Measurements from ENCODE around the gene XYLT2. TPM values are rescaled to one million over a fixed set of nuclear protein-coding genes. Genes with fewer than 3 reads are reported as not detected.

Gene XYLT2
- total and polyA plus RNA-seq, 2 of the 8 experiments (the other 6 are each of a cell fraction or from before 2014, with no cell fraction given), result 28.0 to 29.9 TPM

GRCh38 chr17:50318501-50319285 is 27.2 kb upstream of the XYLT2 start:
- Histone ChIP-seq H2BK12ac (ENCODE audit: low read depth, low read length) (peak overlapping the region; percentile 3; the same call in 1 of the 2 replicates), H3K36me3 (ENCODE audit: control insufficient read depth in 2 of 4, insufficient read depth in 4 of 4, low read length in 3 of 4) (no peaks in the 10 kb centered on the region), H3K79me1 (ENCODE audit: low read depth, low read length) (no peaks in the 10 kb centered on the region), H4K91ac (replicated peaks; ENCODE audit: insufficient read length, low read length) (no peak overlapping the region), H3K4me3 (ENCODE audit: extremely low read depth in 1 of 4, insufficient read depth in 2 of 4, low read depth in 3 of 4, low read length in 4 of 4) (no peak overlapping the region), H2BK5ac (ENCODE audit: low read depth, low read length) (no peak overlapping the region; the same call in 1 of the 2 replicates), H3K9ac (replicated peaks in 1 of 4; ENCODE audit: extremely low read depth in 1 of 4, low read depth in 3 of 4, low read length in 3 of 4) (no peak overlapping the region), H2BK20ac (ENCODE audit: low read length) (no peak overlapping the region), H2AK5ac (ENCODE audit: low read depth, low read length) (no peak overlapping the region), H2BK15ac (ENCODE audit: low read length) (no peak overlapping the region), H4K20me1 (replicated peaks in 1 of 2; ENCODE audit: control insufficient read depth in 1 of 2, insufficient read depth in 2 of 2, low read length in 2 of 2) (no peaks in the 10 kb centered on the region), H3K14ac (ENCODE audit: insufficient read length) (no peak overlapping the region), H4K5ac (ENCODE audit: insufficient read length, low read depth, low read length) (no peak overlapping the region), H4K8ac (ENCODE audit: extremely low read depth, insufficient read depth, low read length) (no peak overlapping the region; the same call in 1 of the 2 replicates), H3K4ac (replicated peaks; ENCODE audit: insufficient read length, low read depth, low read length) (no peak overlapping the region), H3K4me1 (replicated peaks in 1 of 4; ENCODE audit: control insufficient read depth in 3 of 4, insufficient read depth in 4 of 4, low read length in 3 of 4) (peaks cover 0 to 4% (median 0%) of the 10 kb centered on the region in 4 experiments; a peak in 3 of 7 replicates), H3K23ac (ENCODE audit: insufficient read length) (no peak overlapping the region), H3K18ac (ENCODE audit: extremely low read depth, low read length) (no peak overlapping the region), H3K79me2 (ENCODE audit: control insufficient read depth in 1 of 2, insufficient read depth in 2 of 2, low read length in 2 of 2) (no peaks in the 10 kb centered on the region), H3K4me2 (ENCODE audit: insufficient read depth in 1 of 2, low read depth in 2 of 2, low read length in 2 of 2) (peak overlapping the region; percentile 6 to 24; a peak in 1 of 4 replicates), H2AFZ (ENCODE audit: low read length) (peak overlapping the region; percentile 62), H2BK120ac (replicated peaks; ENCODE audit: low read depth, low read length) (no peak overlapping the region), H3K27ac (ENCODE audit: low read depth, low read length) (no peak overlapping the region), H3K56ac (replicated peaks; ENCODE audit: insufficient read length, low read depth, low read length) (no peak overlapping the region), H3K9me3 (ENCODE audit: insufficient read depth in 2 of 2, low read depth in 1 of 2, low read length in 1 of 2) (0 out of 4 replicates have a peak, but pooled peaks cover 0 to 3% of the 10 kb centered on the region in 2 experiments), H3K23me2 (ENCODE audit: low read depth, low read length) (no peaks in the 10 kb centered on the region), H3K27me3 (replicated peaks in 1 of 4; ENCODE audit: control insufficient read depth in 3 of 4, extremely low read depth in 1 of 4, insufficient read depth in 3 of 4, low read length in 3 of 4) (no peaks in the 10 kb centered on the region; a peak in 1 of 7 replicates)
- 75% methylated on average over 10 of the region's 10 CpGs; no CpG with 5 or more reads in 1 of the 2 experiments for WGBS, 2 experiments (ENCODE audit: extremely low coverage in 1 of 2, insufficient coverage in 1 of 2, insufficient read length in 1 of 2, insufficient replicate concordance in 2 of 2, low coverage in 1 of 2, low lambda C conversion rate in 2 of 2, missing lambda C conversion rate in 1 of 2)
- FAIRE-seq (no peak), DNase-seq (ENCODE audit: low read depth in 1 of 2, low spot score in 2 of 2) (no peak)
- POLR2A ChIA-PET (ENCODE audit: partially characterized antibody), result interaction anchor here (0.7 to 1.1 kb wide), 4 partner anchors 30 to 54 kb away, joined by 3 read pairs; no protein-coding TSS in a partner anchor
- CTCF ChIA-PET (ENCODE audit: partially characterized antibody), result interaction anchor here (0.7 to 3.8 kb wide), 7 partner anchors 15 to 207 kb away, joined by 3 to 21 read pairs (median 5); partner anchors contain the start of gene COL1A1
- TF ChIP-seq YY1 (IDR thresholded peaks at IDR 0.05; ENCODE audit: low read depth, low read length) (no peak), POU5F1 (IDR thresholded peaks at IDR 0.05; ENCODE audit: low read depth, low read length) (no peak), SIRT6 (IDR thresholded peaks at IDR 0.05; ENCODE audit: low read length) (no peak), KDM4A (IDR thresholded peaks at IDR 0.05; ENCODE audit: low read depth, low read length, severe bottlenecking) (no peak)
